HG02840 (cell line): Measurements from ENCODE around the gene TENM4.
"Not testable (repeated sequence)": the region's sequence is repeated elsewhere in the genome, so short reads cannot be mapped to it uniquely, and the experiment has no call there.

Experiments used
- ATAC-seq: cut with Tn5 transposase; IDR thresholded peaks from one replicate; pipeline ENCODE4 v1.9.1; 2021; ENCODE audit warnings: mild to moderate bottlenecking, moderate library complexity, moderate number of reproducible peaks; ENCODE audit not compliant: unreplicated experiment, low FRiP score

Gene TENM4

GRCh38 chr11:78612721-78613377 lies 828.0 kb downstream of the TENM4 start:
- no peak for ATAC-seq

GRCh38 chr11:78609321-78609720 lies 831.5 kb downstream of the TENM4 start:
- ATAC-seq = not testable (repeated sequence)

GRCh38 chr11:78607696-78608095 lies 833.1 kb downstream of the TENM4 start:
- no peak for ATAC-seq

- ATAC-seq = no peak
These were observed 834.2 kb downstream of the TENM4 start for GRCh38 chr11:78606667-78607066.

GRCh38 chr11:78605296-78605695 lies 835.5 kb downstream of the TENM4 start:
- no peak for ATAC-seq

GRCh38 chr11:78603792-78604191 lies 837.0 kb downstream of the TENM4 start:
- no peak for ATAC-seq
